GM12891 (cell line): ENCODE data around the gene ERICH6.

Source experiments
- DNase-seq: peaks from one replicate; pipeline ENCODE4 v3.0.0; 2011; ENCODE audit warnings: low spot score; ENCODE audit not compliant: insufficient read length
- FAIRE-seq: peaks from 2 replicates; lab custom pipeline; 2011; peaks lifted over from hg19 to GRCh38; lab: Jason Lieb, UNC
- PAX5 ChIP-seq: IDR thresholded peaks from 2 replicates; pipeline ENCODE4 v1.6.1; 2011; ENCODE audit warnings: low read length, moderate library complexity, mild to moderate bottlenecking; ENCODE audit not compliant: insufficient read depth, severe bottlenecking
- POLR2A ChIP-seq: IDR thresholded peaks from 2 replicates; pipeline ENCODE4 v1.6.1; 2011; ENCODE audit warnings: low read depth, low read length, control low read depth
- POLR2AphosphoS5 ChIP-seq: IDR thresholded peaks from 2 replicates; pipeline ENCODE4 v1.6.1; 2011; ENCODE audit warnings: low read depth, low read length, control low read depth
- POU2F2 ChIP-seq: IDR thresholded peaks from 2 replicates; pipeline ENCODE4 v1.6.1; 2011; ENCODE audit warnings: low read depth, mild to moderate bottlenecking, control low read depth, low read length, moderate library complexity
- SPI1 ChIP-seq: IDR thresholded peaks from 2 replicates; pipeline ENCODE4 v1.6.1; 2011; ENCODE audit warnings: low read depth, low read length, control low read depth
- TAF1 ChIP-seq: IDR thresholded peaks from 2 replicates; pipeline ENCODE4 v1.6.1; 2011; ENCODE audit warnings: low read depth, low read length, control low read depth

Gene ERICH6

GRCh38 chr3:150737874-150738679 lies 34.4 kb upstream of the ERICH6 start:
- peak; percentile 47 for FAIRE-seq
- no peak for DNase-seq
- TF ChIP-seq POLR2A = no peak
- TF ChIP-seq SPI1 = 0 out of 2 replicates have a peak, but pooled peaks have one; percentile 12
- TF ChIP-seq TAF1 = no peak
- no peak for TF ChIP-seq POLR2AphosphoS5
- no peak for TF ChIP-seq PAX5
- no peak for TF ChIP-seq POU2F2

- FAIRE-seq (no peak), DNase-seq (no peak)
- no peak for TF ChIP-seq TAF1
- TF ChIP-seq POLR2AphosphoS5 = no peak
- no peak for TF ChIP-seq POLR2A
- TF ChIP-seq SPI1 = no peak
These were observed 33.4 kb upstream of the ERICH6 start for GRCh38 chr3:150736903-150737832.

GRCh38 chr3:150736316-150736719 lies 32.6 kb upstream of the ERICH6 start:
- no peak for TF ChIP-seq PAX5
- no peak for TF ChIP-seq POLR2A
- no peak for TF ChIP-seq SPI1
- TF ChIP-seq POLR2AphosphoS5 = no peak
- no peak for DNase-seq
- no peak for FAIRE-seq

GRCh38 chr3:150734795-150735119 lies 31.0 kb upstream of the ERICH6 start:
- FAIRE-seq (no peak), DNase-seq (no peak)
- TF ChIP-seq POLR2A (no peak), TAF1 (no peak), SPI1 (no peak), POLR2AphosphoS5 (no peak), POU2F2 (no peak), PAX5 (no peak)

- no peak for FAIRE-seq
- no peak for DNase-seq
- TF ChIP-seq PAX5 (no peak), POU2F2 (no peak), SPI1 (no peak), POLR2A (no peak), TAF1 (no peak), POLR2AphosphoS5 (no peak)
These were observed 30.4 kb upstream of the ERICH6 start for GRCh38 chr3:150733936-150734794.

GRCh38 chr3:150733373-150733935 lies 29.7 kb upstream of the ERICH6 start:
- FAIRE-seq (no peak), DNase-seq (no peak)
- TF ChIP-seq POLR2A (no peak), POU2F2 (no peak), TAF1 (no peak), SPI1 (no peak), POLR2AphosphoS5 (no peak), PAX5 (no peak)

- TF ChIP-seq POLR2AphosphoS5 (no peak), PAX5 (no peak)
- DNase-seq (no peak), FAIRE-seq (no peak)
These were observed 26.1 kb upstream of the ERICH6 start for GRCh38 chr3:150729682-150730360.

GRCh38 chr3:150727653-150728502 lies 24.2 kb upstream of the ERICH6 start:
- no peak for DNase-seq
- TF ChIP-seq TAF1 (no peak), PAX5 (no peak), POLR2A (no peak), SPI1 (no peak), POLR2AphosphoS5 (no peak), POU2F2 (no peak)
- no peak for FAIRE-seq
